Pulmonary artery endothelial cell (primary cell): ENCODE data around the gene THG1L. TPM values are rescaled to one million over a fixed set of nuclear protein-coding genes. Genes with fewer than 3 reads are reported as not detected.
A peak's percentile ranks its signal among the peaks of the same experiment; 100 is the strongest.

ENCODE experiments used
- DNase-seq: peaks from one replicate; pipeline ENCODE4 v3.0.0-alpha.2; 2011; ENCODE audit warnings: low read depth, low spot score
- total RNA-seq: library from RNA; depleted of rRNA; stranded (reverse); fragments of >200 nt; gene quantifications from 2 replicates; pipeline ENCODE4 v1.2.3, GENCODE V29; 2014

Gene THG1L
- total RNA-seq, 1 donor from 2014 or later = 15.4 TPM

- no peak for DNase-seq
These were observed 24.9 kb downstream of the THG1L start for GRCh38 chr5:157756122-157756521.

- no peak for DNase-seq
These were observed 27.5 kb downstream of the THG1L start for GRCh38 chr5:157758706-157759105.

- peak; percentile 39 for DNase-seq
These were observed 30.7 kb downstream of the THG1L start for GRCh38 chr5:157761690-157762621.

- no peak for DNase-seq
These were observed 33.3 kb downstream of the THG1L start for GRCh38 chr5:157764531-157764930.

- no peak for DNase-seq
These were observed 35.2 kb downstream of the THG1L start for GRCh38 chr5:157766442-157766841.

DNA sequence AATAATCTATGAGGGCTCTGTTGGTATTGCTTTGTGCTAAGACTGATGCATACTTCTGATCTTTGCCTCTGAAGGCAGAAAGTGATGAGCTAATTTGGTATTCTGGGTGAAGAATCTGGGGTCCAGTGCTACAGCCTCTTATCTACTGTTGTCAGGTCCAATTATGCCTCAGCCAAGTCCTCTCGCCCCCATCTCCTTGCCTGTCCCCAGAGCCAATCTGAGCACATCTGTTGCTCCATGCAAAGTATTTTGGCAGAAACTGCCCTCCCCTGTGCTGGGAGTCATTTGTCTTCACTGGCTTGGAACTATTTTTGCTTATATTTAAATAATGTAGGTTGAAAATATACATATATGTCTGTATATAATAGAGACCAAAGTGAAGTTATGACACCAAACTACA, 35.7 kb downstream of the THG1L start:
- DNase-seq = no peak

- DNase-seq = no peak
These were observed 36.5 kb downstream of the THG1L start for GRCh38 chr5:157767689-157768088.

DNA sequence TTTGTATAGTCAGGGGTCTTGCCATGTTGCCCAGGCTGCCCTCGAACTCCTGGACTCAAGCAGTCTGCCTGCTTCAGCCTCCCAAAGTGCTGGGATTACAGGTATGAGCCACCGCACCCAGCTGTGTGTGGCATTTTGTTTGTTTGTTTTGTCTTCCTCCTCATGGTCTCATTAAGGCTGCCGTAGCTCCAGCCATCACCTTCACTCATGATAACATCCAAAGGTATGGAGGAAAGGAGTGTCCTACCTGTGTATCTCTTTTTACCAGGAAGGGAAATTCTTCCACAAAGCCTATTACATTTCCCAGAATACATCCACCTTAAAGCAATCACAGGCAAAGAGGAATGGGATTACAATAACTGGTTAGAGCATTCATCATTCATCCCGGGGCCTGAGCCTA, 39.4 kb downstream of the THG1L start:
- DNase-seq = no peak

DNA sequence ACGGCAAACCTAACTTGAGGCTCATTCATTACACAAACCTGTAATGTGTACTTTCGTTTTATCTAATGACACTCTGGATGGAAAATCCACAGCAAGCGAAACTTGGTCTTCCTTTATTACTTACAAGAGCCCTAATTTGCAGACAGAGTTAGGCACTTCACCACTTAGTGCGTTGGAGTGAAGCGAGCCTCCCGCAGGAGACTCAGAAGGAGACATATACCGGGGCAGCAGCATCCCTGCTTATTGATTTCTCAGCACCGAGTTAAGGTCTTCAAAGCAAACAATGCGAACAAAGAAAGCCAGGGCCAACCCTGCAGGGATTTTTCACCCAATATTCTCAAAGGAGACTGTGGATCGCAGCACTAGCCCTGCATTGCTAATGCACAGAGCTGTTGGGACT, 40.9 kb downstream of the THG1L start:
- DNase-seq = no peak

- DNase-seq = no peak
These were observed 47.0 kb downstream of the THG1L start for GRCh38 chr5:157778121-157778805.

- no peak for DNase-seq
These were observed 48.0 kb downstream of the THG1L start for GRCh38 chr5:157779221-157779620.

GRCh38 chr5:157785801-157786200, 54.6 kb downstream of the THG1L start:
- no peak for DNase-seq

Other genes with a start within 250 kb of the THG1L start
- 8.9 and 33.2 TPM in 2 replicates for gene ADAM19, start 155.6 kb upstream of the THG1L start, total RNA-seq
- not detected in 2 replicates for gene SOX30, start 79.0 kb upstream of the THG1L start, total RNA-seq
- gene C5orf52, start 59.9 kb upstream of the THG1L start, total RNA-seq = not detected in 2 replicates
- 9.9 and 12.1 TPM in 2 replicates for gene LSM11, start 12.3 kb downstream of the THG1L start, total RNA-seq
- gene CLINT1, start 127.7 kb downstream of the THG1L start, total RNA-seq = 134 and 138 TPM in 2 replicates